A673 (cell line): Measurements from ENCODE around the gene ZNF41.

Experiments
- CTCF ChIP-seq: fragments of 300-800, 200-600 bp; sonication (generic); conservative IDR thresholded peaks from 2 replicates; pipeline ENCODE4 v1.5.1; 2017; ENCODE audit warnings: low read depth, mild to moderate bottlenecking, antibody characterized with exemption, low read length, moderate library complexity, mixed read lengths
- EZH2 ChIP-seq: fragments of 200-600 bp; sonication (generic); IDR thresholded peaks from 2 replicates; pipeline ENCODE4 v1.6.1; 2017; ENCODE audit warnings: borderline replicate concordance, low read depth, mild to moderate bottlenecking, mixed read lengths, antibody characterized with exemption, low read length; ENCODE audit not compliant: poor library complexity, severe bottlenecking

GRCh38 chrX:47467106-47467505 lies 15.9 kb downstream of the ZNF41 start:
- TF ChIP-seq CTCF = no peak
- no peak for TF ChIP-seq EZH2
